GM23248 (cell line): ENCODE results near the gene PHIP.

Experiments
- EZH2 ChIP-seq: fragments of 200-600 bp; sonication (generic); IDR thresholded peaks from 2 replicates; pipeline ENCODE4 v1.6.1; 2018; ENCODE audit warnings: antibody characterized with exemption, mild to moderate bottlenecking; ENCODE audit not compliant: insufficient read depth, poor library complexity, severe bottlenecking
- EZH2phosphoT487 ChIP-seq: fragments of 200-600 bp; sonication (generic); IDR thresholded peaks from 2 replicates; pipeline ENCODE4 v1.6.1; 2018; ENCODE audit warnings: antibody characterized with exemption, moderate library complexity, mild to moderate bottlenecking, low read depth; ENCODE audit not compliant: insufficient read depth

DNA sequence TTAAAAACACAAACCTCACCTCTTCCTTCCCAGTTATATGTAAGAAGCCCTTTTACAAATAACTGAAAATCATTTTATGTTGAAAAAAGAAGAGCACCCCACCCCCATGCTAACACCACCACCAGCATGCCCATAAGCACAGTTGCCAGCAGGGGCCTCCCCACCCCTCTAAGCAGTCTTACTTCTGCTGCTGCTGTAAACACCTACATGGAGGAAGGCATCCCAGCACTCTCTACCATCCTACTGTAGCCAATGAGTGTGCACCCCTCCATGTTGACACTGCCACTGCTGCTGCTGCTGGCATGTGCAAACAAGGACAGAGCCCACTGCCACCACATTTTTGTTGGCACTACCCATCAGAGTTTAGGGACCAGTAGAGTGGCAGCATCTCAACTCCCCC, 49.6 kb upstream of the PHIP start:
- TF ChIP-seq EZH2, result no peak
- TF ChIP-seq EZH2phosphoT487, result no peak
